HG03521 (cell line): Measurements from ENCODE around the gene GJC1.
"Not testable (repeated sequence)": the region's sequence is repeated elsewhere in the genome, so short reads cannot be mapped to it uniquely, and the experiment has no call there.

ENCODE experiments used
- ATAC-seq: cut with Tn5 transposase; IDR thresholded peaks from one replicate; pipeline ENCODE4 v1.9.1; 2021; ENCODE audit warnings: mild to moderate bottlenecking, moderate library complexity; ENCODE audit not compliant: unreplicated experiment

The GJC1 gene

DNA sequence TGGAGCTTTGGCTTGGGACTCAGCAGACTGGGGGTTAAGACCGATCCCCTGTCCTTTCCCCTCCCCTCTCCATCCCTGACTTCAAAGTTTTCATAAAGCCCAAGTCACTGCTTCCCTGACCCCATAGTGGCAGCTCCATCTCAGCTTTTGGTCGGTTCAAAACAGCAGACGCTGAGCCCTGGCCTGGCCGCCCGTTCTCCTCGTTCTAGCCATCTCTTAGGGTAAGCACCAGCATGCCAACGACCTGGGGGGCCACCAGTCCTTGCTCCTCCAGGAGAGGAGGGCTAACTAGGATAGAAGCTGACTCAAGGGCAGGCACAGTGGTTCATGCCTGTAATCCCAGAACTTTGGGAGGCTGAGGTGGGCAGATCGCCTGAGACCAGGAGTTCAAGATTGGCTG is 16.1 kb upstream of the GJC1 start:
- ATAC-seq = no peak

DNA sequence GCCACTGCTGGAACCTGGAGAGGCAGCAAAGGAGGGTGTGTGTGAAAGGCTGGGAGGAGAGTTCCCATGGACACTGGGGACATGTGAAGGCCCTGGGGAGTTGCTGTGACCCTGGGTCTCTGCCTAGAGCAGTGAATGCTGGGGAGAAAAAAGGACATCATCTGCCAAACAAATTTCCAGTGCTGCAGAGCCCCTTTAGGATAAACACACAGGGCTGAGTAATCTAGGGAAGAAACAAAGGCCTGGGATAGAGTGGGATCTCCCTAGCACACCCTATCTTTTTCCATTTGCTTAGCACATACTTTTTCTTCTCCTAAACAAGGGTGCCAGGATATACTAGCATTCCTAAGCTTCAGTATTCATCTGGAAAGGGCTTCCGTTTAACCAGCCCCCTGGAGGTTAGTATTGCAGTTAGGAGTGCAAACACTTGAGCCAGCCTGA is 14.3 kb upstream of the GJC1 start:
- ATAC-seq = no peak

DNA sequence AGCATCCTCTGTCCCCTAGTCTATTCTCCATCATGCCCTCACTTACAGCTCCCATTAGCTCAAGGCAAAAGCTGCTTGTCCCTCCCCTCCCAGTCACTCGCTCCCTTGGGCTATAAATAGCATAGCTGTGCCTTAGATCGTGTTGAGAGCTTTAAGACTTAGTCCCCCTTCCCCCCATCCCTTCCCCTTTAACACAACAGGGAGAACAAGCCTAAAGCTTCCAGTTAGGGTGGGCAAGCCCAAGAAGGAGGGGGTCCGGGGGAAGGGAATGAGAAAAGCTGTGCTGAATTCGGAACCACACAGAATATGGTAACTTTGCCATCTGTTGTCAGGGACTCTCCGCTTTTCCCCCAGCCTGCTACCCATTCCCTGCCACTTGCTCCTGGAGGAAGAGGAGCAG is 12.7 kb upstream of the GJC1 start:
- no peak for ATAC-seq

DNA sequence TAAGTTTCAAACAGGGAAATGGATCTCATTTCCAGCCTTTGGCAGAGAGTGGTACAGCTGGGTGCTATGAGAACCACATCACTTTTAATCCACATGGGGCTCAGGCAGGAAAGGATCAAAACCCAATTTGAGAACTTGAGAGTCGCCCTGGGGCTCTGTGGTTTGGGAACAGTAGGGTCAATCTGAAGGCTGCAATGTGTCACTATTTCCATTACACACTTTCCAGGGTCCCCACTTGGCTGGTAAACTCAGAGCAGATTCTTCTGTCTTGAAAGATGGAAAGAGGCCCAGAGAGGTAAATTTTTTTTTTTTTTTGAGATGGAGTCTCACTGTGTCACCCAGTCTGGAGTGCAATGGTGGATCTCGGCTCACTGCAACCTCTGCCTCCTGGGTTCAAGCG is 10.8 kb upstream of the GJC1 start:
- ATAC-seq = no peak

DNA sequence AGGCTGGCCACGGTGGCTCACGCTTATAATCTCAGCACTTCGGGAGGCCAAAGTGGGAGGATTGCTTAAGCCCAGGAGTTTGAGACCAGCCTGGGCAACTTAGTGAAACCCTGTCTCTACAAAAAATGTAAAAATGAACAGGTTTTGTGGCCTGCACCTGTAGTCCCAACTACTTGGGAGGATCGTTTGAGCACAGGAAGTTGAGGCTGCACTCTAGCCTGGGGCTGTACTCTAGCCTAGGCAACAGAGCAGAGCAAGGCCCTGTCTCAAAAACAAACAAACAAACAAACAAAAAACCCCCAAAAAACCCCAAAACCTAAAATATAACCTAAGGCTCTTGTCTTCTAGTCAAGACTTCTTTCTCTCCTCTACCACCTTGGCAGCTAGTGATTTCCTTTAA is 10.2 kb upstream of the GJC1 start:
- no peak for ATAC-seq

DNA sequence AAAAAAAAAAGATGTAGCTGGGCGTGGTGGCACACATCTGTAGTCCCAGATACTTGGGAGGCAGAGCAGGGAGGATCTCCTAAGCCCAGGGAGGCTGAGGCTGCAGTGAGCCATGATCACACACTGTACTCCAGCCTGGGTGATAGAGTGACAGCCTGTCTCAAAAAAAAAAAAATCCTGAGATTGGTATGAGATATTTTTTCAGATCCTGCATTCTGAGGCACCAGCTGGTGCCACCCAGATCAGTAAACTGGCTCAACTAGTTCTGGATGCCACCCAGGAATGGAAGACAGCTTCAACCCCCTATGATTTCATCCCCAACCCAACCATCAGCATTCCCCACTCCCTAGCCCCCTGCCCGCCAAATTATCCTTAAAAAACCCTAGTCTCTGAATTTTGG is 7.1 kb upstream of the GJC1 start:
- ATAC-seq = no peak

DNA sequence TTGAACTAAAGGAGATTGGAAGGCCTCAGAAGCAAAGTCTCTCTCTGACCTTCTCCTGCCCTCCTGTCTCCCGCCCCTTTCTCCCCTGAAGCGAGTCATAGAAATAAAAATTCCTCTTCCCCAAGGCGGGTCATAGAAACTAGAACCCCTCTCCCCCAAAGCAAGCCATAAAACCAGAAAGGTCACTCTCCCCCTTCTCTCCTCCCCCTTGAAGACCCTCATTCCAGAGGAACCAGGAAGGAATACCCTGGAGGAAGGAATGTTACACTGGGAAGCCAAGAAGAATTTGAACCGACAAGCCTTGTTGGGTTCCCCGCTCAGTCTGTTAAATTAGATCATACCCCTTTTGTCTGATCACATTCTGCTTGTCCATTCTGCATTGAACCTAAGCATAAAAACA is 2.7 kb upstream of the GJC1 start:
- ATAC-seq = no peak

DNA sequence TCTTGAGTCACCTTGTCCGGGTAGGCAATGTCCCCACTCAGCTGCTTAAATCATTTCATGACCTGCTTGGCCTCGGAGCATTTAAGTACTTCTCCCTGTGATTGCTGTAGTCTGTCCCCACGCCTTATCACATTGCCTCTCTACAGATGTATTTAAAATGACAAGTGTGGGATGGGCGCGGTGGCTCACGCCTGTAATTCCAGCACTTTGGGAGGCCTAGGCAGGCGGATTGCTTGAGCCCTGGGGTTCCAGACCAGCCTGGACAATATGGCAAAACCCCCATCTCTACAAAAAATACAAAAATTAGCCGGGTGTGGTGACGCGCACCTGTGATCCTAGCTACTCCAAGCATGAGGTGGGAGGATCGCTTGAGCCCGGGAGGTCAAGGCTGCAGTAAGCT is 1.3 kb upstream of the GJC1 start:
- no peak for ATAC-seq

DNA sequence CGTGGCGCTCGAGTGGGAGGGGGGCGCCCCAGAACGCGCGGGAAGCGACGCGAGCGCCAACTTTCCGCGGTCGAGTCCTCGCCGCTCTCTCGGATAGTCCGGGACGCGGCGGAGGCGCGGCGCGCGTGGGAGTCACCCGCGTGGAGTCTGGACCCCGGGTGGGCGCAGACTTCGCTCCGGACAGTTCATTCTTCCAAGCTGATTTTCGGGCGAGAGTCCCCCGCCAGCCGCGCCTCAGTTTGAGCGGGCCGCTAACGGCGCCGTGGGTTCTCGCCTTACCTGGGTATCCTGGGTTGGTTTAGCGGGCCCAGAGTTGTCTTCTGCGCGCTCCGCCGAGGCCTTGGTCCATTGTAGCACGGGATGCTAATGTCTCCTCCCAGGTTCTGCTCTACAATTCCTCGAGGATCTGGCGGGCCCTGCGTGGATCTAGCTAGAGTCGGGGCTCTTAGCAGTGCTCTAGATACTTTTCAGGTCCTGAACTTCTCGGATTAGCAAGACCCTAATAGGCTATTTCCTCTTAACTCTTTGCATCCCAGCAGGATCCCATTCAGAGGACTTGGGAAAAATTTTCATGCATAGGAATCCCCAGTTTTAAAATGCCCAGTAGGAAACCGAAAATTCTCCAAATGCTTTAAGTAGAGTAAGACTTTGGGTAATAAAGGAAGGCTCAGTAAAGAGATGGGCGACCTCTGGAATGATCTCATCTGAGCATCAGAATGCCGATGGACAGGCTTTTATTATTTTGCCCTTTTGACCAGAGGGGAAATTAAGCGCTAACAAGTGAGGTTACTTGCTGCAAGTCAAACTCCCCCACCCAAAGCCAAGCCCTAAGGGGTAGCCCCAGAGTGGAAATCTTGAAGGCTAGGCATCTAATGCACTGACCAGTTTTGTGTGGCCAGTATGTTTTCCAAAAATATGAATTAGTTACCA is 537 bp upstream of the GJC1 start:
- ATAC-seq = no peak

DNA sequence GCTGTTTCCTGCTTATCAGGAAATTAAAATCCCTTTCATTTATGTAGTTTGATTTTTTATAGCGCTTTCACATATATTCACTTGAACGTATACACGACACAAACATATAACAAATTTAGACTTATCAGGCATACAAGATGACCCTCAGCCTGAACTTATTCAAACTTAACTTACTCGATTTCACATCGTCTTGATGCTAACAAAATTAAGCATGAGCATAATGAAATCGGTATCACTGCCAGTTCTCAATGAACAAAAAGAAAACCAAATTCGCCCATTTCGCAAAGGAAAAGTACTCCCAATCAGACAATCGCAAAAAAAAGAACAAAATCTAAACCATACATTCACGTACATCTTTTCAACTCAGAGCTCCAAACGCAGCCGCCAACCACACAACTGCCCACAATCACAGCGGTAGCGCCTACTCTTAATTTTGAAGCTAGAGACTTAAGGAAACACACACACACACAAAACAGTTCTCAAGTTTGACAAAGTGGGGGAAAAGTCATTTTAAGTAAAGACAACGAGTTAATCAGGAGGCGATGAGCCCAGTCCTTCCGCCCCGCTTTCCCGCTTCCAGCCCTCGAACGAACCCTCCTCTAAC is 1.1 kb downstream of the GJC1 start:
- no peak for ATAC-seq

DNA sequence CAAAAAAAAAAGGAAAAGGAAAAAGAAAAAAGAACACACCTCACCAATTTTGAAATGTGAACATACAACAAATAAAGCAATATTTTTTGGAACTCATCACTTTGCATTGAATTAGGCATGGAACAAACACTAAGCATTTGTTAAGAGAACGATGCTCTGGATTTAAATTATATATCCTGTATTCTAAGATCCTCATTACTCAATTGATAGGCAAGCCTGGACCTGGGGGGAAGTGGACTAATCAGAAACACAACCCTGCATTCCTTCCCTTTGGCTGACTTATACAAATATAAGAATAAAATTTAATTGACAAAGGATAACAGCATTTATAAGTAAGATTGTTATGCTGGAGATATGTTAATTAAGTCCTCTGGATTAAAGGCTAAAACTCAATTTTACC is 2.2 kb downstream of the GJC1 start:
- no peak for ATAC-seq

DNA sequence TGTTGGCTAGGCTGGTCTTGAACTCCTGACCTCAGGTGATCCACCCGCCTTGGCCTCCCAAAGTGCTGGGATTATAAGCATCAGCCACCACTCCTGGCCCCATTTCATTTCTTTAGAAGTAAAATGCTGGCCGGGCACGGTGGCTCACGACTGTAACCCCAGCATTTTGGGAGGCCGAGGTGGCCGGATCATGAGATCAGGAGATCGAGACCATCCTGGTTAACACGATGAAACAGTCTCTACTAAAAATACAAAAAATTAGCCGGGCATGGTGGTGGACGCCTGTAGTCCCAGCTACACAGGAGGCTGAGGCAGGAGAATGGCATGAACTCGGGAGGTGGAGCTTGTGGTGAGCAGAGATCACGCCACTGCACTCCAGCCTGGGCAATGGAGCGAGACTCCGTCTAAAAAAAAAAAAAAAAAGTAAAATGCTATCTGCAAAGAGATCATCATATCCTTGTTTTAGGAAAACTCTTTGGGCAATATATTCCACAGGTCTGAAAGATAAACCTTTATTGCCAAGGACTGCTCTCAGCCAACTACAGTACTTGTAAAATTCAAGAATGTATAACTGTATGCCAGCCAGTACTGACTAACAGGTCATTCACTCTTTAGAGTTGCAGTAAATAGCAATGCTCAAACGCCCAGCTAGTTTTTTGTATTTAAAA is 3.8 kb downstream of the GJC1 start:
- ATAC-seq = no peak

DNA sequence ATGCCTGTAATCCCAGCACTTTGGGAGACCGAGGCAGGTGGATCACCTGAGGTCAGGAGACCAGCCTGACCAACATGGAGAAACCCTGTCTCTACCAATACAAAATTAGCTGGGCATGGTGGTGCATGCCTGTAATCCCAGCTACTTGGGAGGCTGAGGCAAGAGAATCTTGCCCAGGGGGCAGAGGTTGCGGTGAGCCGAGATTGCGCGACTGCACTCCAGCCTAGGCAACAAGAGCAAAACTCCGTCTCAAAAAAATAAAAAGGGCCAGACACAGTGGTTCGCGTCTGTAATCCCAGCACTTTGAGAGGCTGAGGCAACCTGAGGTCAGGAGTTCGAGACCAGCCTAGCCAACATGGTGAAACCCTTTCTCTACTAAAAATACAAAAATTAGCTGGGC is 4.9 kb downstream of the GJC1 start:
- not testable (repeated sequence) for ATAC-seq

DNA sequence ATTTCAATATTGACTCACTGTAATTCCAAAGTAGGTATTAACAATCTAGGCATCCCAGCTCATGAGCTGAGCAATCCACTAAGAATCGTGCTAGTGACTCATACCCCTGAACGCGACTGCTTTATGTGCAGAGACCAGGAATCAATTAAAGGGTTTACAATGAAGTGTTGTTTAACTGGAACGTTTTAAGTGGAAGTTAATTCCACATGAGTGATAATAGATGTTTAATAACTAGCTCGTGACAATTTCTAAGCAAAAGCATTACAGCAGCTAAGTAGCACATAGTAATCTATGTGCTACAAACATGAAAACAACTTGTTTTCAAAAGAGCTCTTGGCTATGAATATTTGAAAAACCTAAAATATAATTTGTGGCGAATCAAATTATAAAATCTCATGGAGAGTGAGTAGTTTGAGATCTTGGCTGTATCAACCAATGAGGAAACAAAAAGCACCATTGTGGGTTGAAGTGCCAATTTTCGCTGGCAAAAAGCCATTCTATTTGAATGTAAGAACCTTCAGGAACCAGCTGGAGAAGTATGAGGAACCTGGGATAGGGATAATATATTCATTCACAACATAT is 9.4 kb downstream of the GJC1 start:
- ATAC-seq = no peak

DNA sequence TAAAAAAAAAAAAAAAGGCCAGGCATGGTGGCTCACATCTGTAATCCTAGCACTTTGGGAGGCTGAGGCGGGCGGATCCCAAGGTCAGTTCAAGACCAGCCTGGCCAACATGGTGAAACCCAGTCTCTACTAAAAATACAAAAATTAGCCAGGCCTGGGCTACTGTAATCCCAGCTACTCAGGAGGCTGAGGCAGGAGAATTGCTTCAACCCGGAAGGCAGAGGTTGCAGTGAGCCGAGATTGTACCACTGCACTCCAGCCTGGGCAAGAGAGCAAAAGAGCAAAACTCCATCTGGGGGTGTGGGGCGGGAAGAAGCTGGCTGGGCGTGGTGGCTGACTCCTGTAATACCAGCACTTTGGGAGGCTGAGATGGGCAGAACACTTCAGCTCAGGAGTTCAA is 11.6 kb downstream of the GJC1 start:
- not testable (repeated sequence) for ATAC-seq

DNA sequence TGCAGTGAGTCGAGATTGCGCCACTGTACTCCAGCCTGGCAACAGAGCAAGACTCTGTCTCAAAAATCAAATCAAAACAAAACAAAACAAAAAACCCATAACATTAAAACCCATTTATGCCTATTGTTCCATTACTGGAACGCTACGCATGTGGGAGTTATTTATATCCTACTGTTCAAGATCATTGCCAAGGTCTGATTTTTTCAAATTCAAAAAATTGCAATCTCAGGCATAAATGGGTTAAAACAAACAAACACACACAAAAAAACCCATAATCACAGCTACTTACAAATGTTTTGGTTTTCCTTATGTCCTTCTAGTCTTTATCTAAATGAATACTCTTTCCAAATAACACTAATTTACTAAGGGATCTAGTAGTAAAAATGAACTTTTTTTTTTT is 17.8 kb downstream of the GJC1 start:
- ATAC-seq = no peak

DNA sequence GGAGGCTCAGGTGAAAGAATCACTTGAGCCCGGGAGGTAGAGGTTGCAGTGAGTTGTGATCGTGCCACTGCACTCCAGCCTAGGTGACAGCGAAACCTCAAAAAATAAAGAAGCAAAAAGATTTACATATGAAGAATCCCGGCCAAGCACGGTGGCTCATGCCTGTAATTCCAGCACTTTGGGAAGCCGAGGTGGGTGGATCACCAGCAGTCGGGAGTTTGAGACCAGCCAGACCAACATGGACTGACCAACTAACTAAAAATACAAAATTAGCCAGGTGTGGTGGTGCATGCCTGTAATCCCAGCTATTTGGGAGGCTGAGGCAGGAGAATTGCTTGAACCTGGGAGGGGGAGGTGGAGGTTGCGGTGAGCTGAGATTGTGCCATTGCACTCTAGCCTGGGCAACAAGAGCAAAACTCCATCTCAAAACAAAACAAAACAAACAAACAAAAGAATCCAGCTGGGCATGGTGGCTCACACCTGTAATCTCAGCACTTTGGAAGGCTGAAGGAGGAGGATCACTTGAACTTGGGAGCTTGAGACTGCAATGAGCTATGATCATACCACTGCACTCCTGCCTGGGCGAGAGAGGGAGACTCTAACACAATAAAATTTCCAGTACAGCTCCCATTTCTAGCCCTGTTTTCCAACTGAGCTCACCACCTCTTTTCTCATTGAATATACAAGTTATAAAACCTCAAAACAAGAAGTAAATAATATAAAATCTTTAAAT is 21.3 kb downstream of the GJC1 start:
- not testable (repeated sequence) for ATAC-seq

DNA sequence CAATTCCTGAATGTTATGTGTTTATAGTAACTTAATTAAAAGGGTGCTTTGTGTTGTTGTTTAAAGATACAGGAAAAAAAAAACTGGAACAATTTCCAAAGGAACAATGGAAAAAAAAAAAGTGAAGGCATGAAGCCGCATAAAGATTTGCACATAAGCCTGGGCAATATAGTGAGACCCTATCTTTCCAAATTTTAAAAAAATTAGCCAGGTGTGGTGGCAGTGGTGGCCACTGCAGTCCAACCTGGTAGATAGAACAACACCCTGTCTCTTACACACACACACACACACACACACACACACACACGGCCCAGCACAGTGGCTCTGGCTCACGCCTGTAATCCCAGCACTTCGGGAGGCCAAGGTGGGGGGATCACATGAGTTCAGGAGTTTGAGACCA is 21.9 kb downstream of the GJC1 start:
- no peak for ATAC-seq

DNA sequence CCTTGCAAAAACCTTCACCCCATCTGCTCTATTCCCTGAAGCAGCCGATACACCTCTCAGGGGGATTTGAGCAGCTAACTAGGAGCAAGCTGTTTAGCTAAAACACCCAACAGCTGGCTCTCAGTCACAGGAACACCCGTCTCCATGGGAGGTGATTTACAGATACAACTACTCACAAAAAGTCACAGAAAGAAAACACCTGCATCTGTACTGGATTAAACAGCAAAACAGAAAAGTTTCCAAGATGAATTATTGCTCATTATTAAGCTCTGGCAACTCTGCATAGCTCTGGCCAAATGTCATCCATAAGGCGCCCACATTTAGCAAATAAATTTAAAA is 22.3 kb downstream of the GJC1 start:
- no peak for ATAC-seq

DNA sequence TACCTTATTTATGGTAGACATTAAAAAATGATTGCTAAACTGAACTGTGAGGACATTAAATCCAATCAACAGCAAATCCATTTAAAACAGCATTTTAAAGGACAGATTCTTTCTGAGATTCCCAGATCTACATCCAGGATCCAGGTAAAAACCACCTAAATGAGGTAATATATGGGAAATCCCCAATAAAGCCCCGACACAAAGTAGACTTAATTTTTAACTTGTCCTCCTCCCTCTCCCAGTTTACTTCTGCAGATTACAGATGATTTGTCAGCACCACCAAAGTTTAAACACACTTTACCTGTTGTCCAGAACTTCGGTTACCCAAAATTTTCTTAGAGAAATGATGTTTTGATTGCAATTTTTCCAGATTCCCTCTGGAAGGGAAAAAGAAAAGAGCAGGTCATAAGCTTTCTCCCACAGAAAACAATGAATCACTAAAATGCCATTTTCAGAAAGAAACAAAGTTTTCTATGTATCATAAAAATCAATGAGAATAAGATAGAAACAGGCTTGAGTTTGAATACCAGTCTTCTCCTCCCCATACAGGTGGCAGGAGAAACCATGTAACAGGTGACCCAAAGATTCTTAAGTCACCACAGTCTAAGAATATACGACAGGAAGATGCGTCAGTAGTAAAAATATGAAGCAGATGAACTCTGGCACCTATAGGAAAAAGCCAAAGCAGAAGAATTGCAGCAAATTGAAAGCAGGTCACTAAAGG is 22.8 kb downstream of the GJC1 start:
- no peak for ATAC-seq
